ENCODE data around the gene OSBPL2. TPM values are rescaled to one million over a fixed set of nuclear protein-coding genes. Genes with fewer than 3 reads are reported as not detected.

OSBPL2 gene
- total RNA-seq, 1 donor from 2014 or later, result 25.0 TPM

GRCh38 chr20:62228982-62229545, 9.3 kb upstream of the OSBPL2 start:
- Histone ChIP-seq H3K4me1 (no peaks in the 10 kb centered on the region), H3K36me3 (no peaks in the 10 kb centered on the region), H3K9me3 (no peaks in the 10 kb centered on the region), H3K4me3 (no peak overlapping the region), H3K27ac (no peak overlapping the region), H3K27me3 (no peaks in the 10 kb centered on the region)
- no peak for DNase-seq (ENCODE audit: low spot score in 2 of 2)
- TF ChIP-seq CTCF (IDR thresholded peaks at IDR 0.05), result no peak
- intact Hi-C loops (cut with DNase I), result no loop called here

GRCh38 chr20:62229667-62230066, 8.7 kb upstream of the OSBPL2 start:
- H3K27ac ChIP-seq, result no peak overlapping the region
- H3K9me3 ChIP-seq, result no peaks in the 10 kb centered on the region
- no peaks in the 10 kb centered on the region for H3K27me3 ChIP-seq

GRCh38 chr20:62230276-62230675, 8.0 kb upstream of the OSBPL2 start:
- no peak for TF ChIP-seq CTCF (IDR thresholded peaks at IDR 0.05)
- Histone ChIP-seq H3K9me3 (no peaks in the 10 kb centered on the region), H3K4me1 (no peaks in the 10 kb centered on the region), H3K36me3 (no peaks in the 10 kb centered on the region), H3K27ac (no peak overlapping the region), H3K4me3 (no peak overlapping the region), H3K27me3 (no peaks in the 10 kb centered on the region)
- intact Hi-C loops (cut with DNase I), result loop anchor here (10.0 kb wide), 2 partner anchors 165 to 705 kb away; partner anchors contain the start of genes GID8 and TAF4
- DNase-seq (ENCODE audit: low spot score in 2 of 2), result no peak

More at GRCh38 chr20:62229667-62230066, 8.7 kb upstream of the OSBPL2 start:
- DNase-seq (ENCODE audit: low spot score in 2 of 2), result no peak
- Histone ChIP-seq H3K4me1 (no peaks in the 10 kb centered on the region), H3K36me3 (no peaks in the 10 kb centered on the region), H3K4me3 (no peak overlapping the region)
- intact Hi-C loops (cut with DNase I), result loop anchor here (10.0 kb wide), 2 partner anchors 165 to 705 kb away; partner anchors contain the start of genes GID8 and TAF4
- TF ChIP-seq CTCF (IDR thresholded peaks at IDR 0.05), result no peak

- DNase-seq (ENCODE audit: low spot score in 2 of 2), result no peak
- no peaks in the 10 kb centered on the region for H3K36me3 ChIP-seq
- no peak overlapping the region for H3K27ac ChIP-seq
- H3K4me3 ChIP-seq, result no peak overlapping the region
- no peaks in the 10 kb centered on the region for H3K4me1 ChIP-seq
- intact Hi-C loops (cut with DNase I), result loop anchor here (10.0 kb wide), 2 partner anchors 166 to 704 kb away; partner anchors contain the start of genes GID8 and TAF4
- no peak for TF ChIP-seq CTCF (IDR thresholded peaks at IDR 0.05)
- H3K9me3 ChIP-seq, result no peaks in the 10 kb centered on the region
- no peaks in the 10 kb centered on the region for H3K27me3 ChIP-seq
Observed at GRCh38 chr20:62230696-62231095, 7.6 kb upstream of the OSBPL2 start.

- TF ChIP-seq CTCF (IDR thresholded peaks at IDR 0.05), result no peak
- H3K27ac ChIP-seq, result no peak overlapping the region
- no peak for DNase-seq (ENCODE audit: low spot score in 2 of 2)
- H3K36me3 ChIP-seq, result no peaks in the 10 kb centered on the region
- intact Hi-C loops (cut with DNase I), result loop anchor here (10.0 kb wide), 2 partner anchors 166 to 704 kb away; partner anchors contain the start of genes GID8 and TAF4
- H3K4me3 ChIP-seq, result no peak overlapping the region
- no peaks in the 10 kb centered on the region for H3K9me3 ChIP-seq
- no peaks in the 10 kb centered on the region for H3K27me3 ChIP-seq
- no peaks in the 10 kb centered on the region for H3K4me1 ChIP-seq
Observed at GRCh38 chr20:62231292-62231691, 7.0 kb upstream of the OSBPL2 start.
